ENCODE data around the gene CHMP2A. TPM values are rescaled to one million over a fixed set of nuclear protein-coding genes. Genes with fewer than 3 reads are reported as not detected.

CHMP2A gene
- total and polyA plus RNA-seq, 2 of the 13 experiments (the other 11 are each of a cell fraction or from before 2014, with no cell fraction given): 49.7 to 55.0 TPM

GRCh38 chr19:58559275-58560006 lies 4.5 kb upstream of the CHMP2A start (continued):
- TF ChIP-seq ZNF235 (CRISPR knock-in tag; IDR thresholded peaks at IDR 0.05; ENCODE audit: borderline replicate concordance) (0 out of 2 replicates have a peak, but pooled peaks have one; percentile 66), PREB (CRISPR knock-in tag; IDR thresholded peaks at IDR 0.05) (no peak), ATF3 (CRISPR knock-in tag; IDR thresholded peaks at IDR 0.05) (no peak), KDM5B (CRISPR knock-in tag; IDR thresholded peaks at IDR 0.05; ENCODE audit: borderline replicate concordance) (no peak; the same call in 1 of the 2 replicates), ZHX2 (IDR thresholded peaks at IDR 0.05; ENCODE audit: low read depth) (peak; percentile 45), ZHX2 (CRISPR knock-in tag; IDR thresholded peaks at IDR 0.05; ENCODE audit: borderline replicate concordance) (no peak), TARDBP (CRISPR knock-in tag; IDR thresholded peaks at IDR 0.05) (peak; percentile 61), ZNF468 (CRISPR knock-in tag; IDR thresholded peaks at IDR 0.05) (no peak; the same call in 1 of the 2 replicates), HDAC1 (CRISPR knock-in tag; IDR thresholded peaks at IDR 0.05) (peak; percentile 93), POLR2A (IDR thresholded peaks at IDR 0.05; ENCODE audit: insufficient read depth in 1 of 2, low read depth in 2 of 2, low read length in 2 of 2) (peak; percentile 93 to 96), SPEN (CRISPR knock-in tag; IDR thresholded peaks at IDR 0.05; ENCODE audit: low read depth) (peak; percentile 59), TMF1 (CRISPR knock-in tag; IDR thresholded peaks at IDR 0.05; ENCODE audit: low read depth) (0 out of 2 replicates have a peak, but pooled peaks have one; percentile 40), GATA4 (IDR thresholded peaks at IDR 0.05; ENCODE audit: borderline replicate concordance, low read depth) (no peak; the same call in 1 of the 2 replicates), ZNF317 (CRISPR knock-in tag; IDR thresholded peaks at IDR 0.05) (peak; percentile 69; the same call in 1 of the 2 replicates), ZKSCAN5 (CRISPR knock-in tag; IDR thresholded peaks at IDR 0.05) (peak; percentile 43; the same call in 1 of the 2 replicates), ZNF576 (CRISPR knock-in tag; IDR thresholded peaks at IDR 0.05) (peak; percentile 48; the same call in 1 of the 2 replicates), NAIF1 (CRISPR knock-in tag; IDR thresholded peaks at IDR 0.05; ENCODE audit: borderline replicate concordance) (peak; percentile 65; the same call in 1 of the 2 replicates), NFIC (IDR thresholded peaks at IDR 0.05; ENCODE audit: low read length) (peak; percentile 22; the same call in 1 of the 2 replicates), ZNF878 (CRISPR knock-in tag; IDR thresholded peaks at IDR 0.05) (peak; percentile 81; the same call in 1 of the 2 replicates), NR2C2 (CRISPR knock-in tag; IDR thresholded peaks at IDR 0.05; ENCODE audit: borderline replicate concordance) (peak; percentile 87), HOXD1 (CRISPR knock-in tag; IDR thresholded peaks at IDR 0.05) (no peak)
